WTC11 (cell line): ENCODE data around the gene FBRSL1. TPM values are rescaled to one million over a fixed set of nuclear protein-coding genes. Genes with fewer than 3 reads are reported as not detected.

ENCODE experiments used
- ATAC-seq: fragments of 200-7000 bp; cut with Tn5 transposase; 2 replicates; pipeline ENCODE4 v1.10.0; 2021; ENCODE audit warnings: mild to moderate bottlenecking, moderate library complexity
- CTCF ChIA-PET: fragments of 300-600 bp; sonication (Branson Sonifier 250); formaldehyde crosslinking; loops from one replicate; lab custom pipeline; 2021; ENCODE audit warnings: antibody characterized with exemption; lab: Charles Lee
- POLR2A ChIA-PET: fragments of 350-600 bp; sonication (Branson Sonifier 250); formaldehyde crosslinking; loops from one replicate; lab custom pipeline; 2021; ENCODE audit warnings: antibody characterized with exemption; lab: Charles Lee
- DNase-seq: peaks from one replicate; pipeline ENCODE4 v3.0.0; 2021; ENCODE audit warnings: low spot score
- H3K27ac Mint-ChIP-seq: 2 replicates; pipeline ENCODE4 v1.8.0; 2021; ENCODE audit warnings: mixed read lengths
- H3K27me3 Mint-ChIP-seq: 2 replicates; pipeline ENCODE4 v1.8.0; 2021; ENCODE audit warnings: low read depth, mild to moderate bottlenecking, moderate library complexity, mixed read lengths
- H3K36me3 Mint-ChIP-seq: 2 replicates; pipeline ENCODE4 v1.8.0; 2021; ENCODE audit warnings: mixed read lengths
- H3K4me1 Mint-ChIP-seq: 2 replicates; pipeline ENCODE4 v1.8.0; 2022; ENCODE audit warnings: mixed read lengths
- H3K4me3 Mint-ChIP-seq: 2 replicates; pipeline ENCODE4 v1.8.0; 2021; ENCODE audit warnings: mild to moderate bottlenecking, moderate library complexity, mixed read lengths
- H3K9me3 Mint-ChIP-seq: 2 replicates; pipeline ENCODE4 v1.8.0; 2021; ENCODE audit warnings: mixed read lengths
- ATF2 ChIP-seq: sonication (generic); formaldehyde crosslinking; IDR thresholded peaks from 2 replicates; pipeline ENCODE4 v1.8.1; 2022; ENCODE audit warnings: low read depth, missing genetic modification reagents, borderline replicate concordance
- E2F1 ChIP-seq: sonication (generic); formaldehyde crosslinking; IDR thresholded peaks from 2 replicates; pipeline ENCODE4 v1.8.0; 2022; ENCODE audit warnings: mild to moderate bottlenecking, missing genetic modification reagents
- E2F4 ChIP-seq: sonication (generic); formaldehyde crosslinking; IDR thresholded peaks from 2 replicates; pipeline ENCODE4 v1.8.1; 2022; ENCODE audit warnings: low read depth, mild to moderate bottlenecking, moderate library complexity, missing genetic modification reagents, borderline replicate concordance
- FOXP4 ChIP-seq: sonication (generic); formaldehyde crosslinking; IDR thresholded peaks from 2 replicates; pipeline ENCODE4 v1.8.0; 2022; ENCODE audit warnings: mild to moderate bottlenecking, missing genetic modification reagents
- HMGXB4 ChIP-seq: sonication (generic); formaldehyde crosslinking; IDR thresholded peaks from 2 replicates; pipeline ENCODE4 v1.8.1; 2023; ENCODE audit warnings: mild to moderate bottlenecking, moderate library complexity, missing genetic modification reagents
- IRF1 ChIP-seq: sonication (generic); formaldehyde crosslinking; IDR thresholded peaks from 2 replicates; pipeline ENCODE4 v1.8.0; 2023; ENCODE audit warnings: missing genetic modification reagents
- JAZF1 ChIP-seq: fragments of 250-450 bp; sonication (Bioruptor Pico); IDR thresholded peaks from 2 replicates; pipeline ENCODE4 v1.9.0; 2021; ENCODE audit warnings: moderate library complexity, mild to moderate bottlenecking, inconsistent platforms
- JUN ChIP-seq: sonication (generic); formaldehyde crosslinking; IDR thresholded peaks from 2 replicates; pipeline ENCODE4 v1.8.0; 2023; ENCODE audit warnings: mild to moderate bottlenecking, missing genetic modification reagents
- NFYB ChIP-seq: sonication (generic); formaldehyde crosslinking; conservative IDR thresholded peaks from 2 replicates; pipeline ENCODE4 v1.8.0; 2022; ENCODE audit warnings: low read depth, missing genetic modification reagents
- NR2C2 ChIP-seq: sonication (generic); formaldehyde crosslinking; IDR thresholded peaks from 2 replicates; pipeline ENCODE4 v1.8.0; 2022; ENCODE audit warnings: mild to moderate bottlenecking, missing genetic modification reagents
- RORB ChIP-seq: fragments of 250-450 bp; sonication (Bioruptor Pico); IDR thresholded peaks from 2 replicates; pipeline ENCODE4 v1.9.0; 2021; ENCODE audit warnings: mild to moderate bottlenecking
- TEAD1 ChIP-seq: sonication (generic); formaldehyde crosslinking; IDR thresholded peaks from 2 replicates; pipeline ENCODE4 v1.8.0; 2022; ENCODE audit warnings: mild to moderate bottlenecking, missing genetic modification reagents
- ZNF281 ChIP-seq: sonication (generic); formaldehyde crosslinking; IDR thresholded peaks from 2 replicates; pipeline ENCODE4 v1.8.0; 2023; ENCODE audit warnings: mild to moderate bottlenecking, missing genetic modification reagents
- ZNF396 ChIP-seq: fragments of 250-450 bp; sonication (Bioruptor Pico); IDR thresholded peaks from 2 replicates; pipeline ENCODE4 v1.8.0; 2021; ENCODE audit warnings: mild to moderate bottlenecking, moderate library complexity, borderline replicate concordance
- ZNF423 ChIP-seq: fragments of 250-450 bp; sonication (Bioruptor Pico); IDR thresholded peaks from 2 replicates; pipeline ENCODE4 v2.1.2; 2022; ENCODE audit warnings: mild to moderate bottlenecking, moderate library complexity
- total RNA-seq: library from RNA; stranded (reverse); gene quantifications from 3 replicates; pipeline ENCODE4 v1.2.3, GENCODE V29; 2021

Gene FBRSL1
- total RNA-seq, 1 experiment from 2014 or later, result 129 TPM

- Mint-ChIP-seq H3K9me3 (peaks cover 5% of the 10 kb centered on the region), H3K36me3 (peaks cover 4% of the 10 kb centered on the region; the same call in 1 of the 2 replicates)
- no peak for ATAC-seq
- TF ChIP-seq NR2C2 (CRISPR knock-in tag) (no peak), FOXP4 (no peak), RORB (CRISPR knock-in tag) (no peak), JAZF1 (no peak), ATF2 (CRISPR knock-in tag) (no peak)
- TF ChIP-seq, all 79 proteins: peak for 0
- Mint-ChIP-seq H3K4me1 (peaks cover 4% of the 10 kb centered on the region), H3K27me3 (peaks cover 74% of the 10 kb centered on the region), H3K27ac (no peak overlapping the region), H3K4me3 (no peak overlapping the region)
- no peak for DNase-seq
- ChIA-PET CTCF (interaction anchor here (0.7 to 2.0 kb wide), 5 partner anchors 37 to 164 kb away, joined by 3 to 6 read pairs (median 3); no protein-coding TSS in a partner anchor), POLR2A (interaction anchor here (0.6 kb wide), 1 partner anchor 111 kb away, joined by 3 read pairs; no protein-coding TSS in a partner anchor)
These were observed 39.4 kb upstream of the FBRSL1 start for GRCh38 chr12:132450418-132451171.

- Mint-ChIP-seq H3K9me3 (peaks cover 10% of the 10 kb centered on the region), H3K4me3 (no peak overlapping the region), H3K27me3 (peaks cover 74% of the 10 kb centered on the region), H3K36me3 (peaks cover 9% of the 10 kb centered on the region), H3K4me1 (no peaks in the 10 kb centered on the region), H3K27ac (no peak overlapping the region)
- no peak for DNase-seq
- POLR2A ChIA-PET, result no interaction called here
- CTCF ChIA-PET, result interaction anchor here (0.8 to 2.0 kb wide), 4 partner anchors 9 to 110 kb away, joined by 3 to 6 read pairs (median 4); no protein-coding TSS in a partner anchor
- TF ChIP-seq JUN (CRISPR knock-in tag), result no peak
- TF ChIP-seq ZNF396, result no peak
- TF ChIP-seq ZNF281 (CRISPR knock-in tag), result no peak
- TF ChIP-seq E2F1 (CRISPR knock-in tag), result no peak
- no peak for TF ChIP-seq JAZF1
- TF ChIP-seq NFYB (CRISPR knock-in tag), result no peak
- TF ChIP-seq HMGXB4, result no peak
- no peak for TF ChIP-seq E2F4
- TF ChIP-seq ZNF423, result no peak
- TF ChIP-seq NR2C2 (CRISPR knock-in tag), result no peak
- TF ChIP-seq TEAD1 (CRISPR knock-in tag), result no peak
- no peak for TF ChIP-seq IRF1
- no peak for ATAC-seq
These were observed 38.6 kb upstream of the FBRSL1 start for GRCh38 chr12:132451172-132451835.
